HG03558 (cell line): ENCODE data around the gene DDX10.
"Not testable (repeated sequence)": the region's sequence is repeated elsewhere in the genome, so short reads cannot be mapped to it uniquely, and the experiment has no call there.

Experiments
- ATAC-seq: cut with Tn5 transposase; IDR thresholded peaks from one replicate; pipeline ENCODE4 v1.9.1; 2021; ENCODE audit warnings: moderate number of reproducible peaks; ENCODE audit not compliant: unreplicated experiment; ENCODE audit errors: extremely low read depth

Gene DDX10

GRCh38 chr11:108758458-108758857 lies 93.6 kb downstream of the DDX10 start:
- ATAC-seq, result no peak

- no peak for ATAC-seq
Measured at GRCh38 chr11:108766596-108767173, 101.8 kb downstream of the DDX10 start.

DNA sequence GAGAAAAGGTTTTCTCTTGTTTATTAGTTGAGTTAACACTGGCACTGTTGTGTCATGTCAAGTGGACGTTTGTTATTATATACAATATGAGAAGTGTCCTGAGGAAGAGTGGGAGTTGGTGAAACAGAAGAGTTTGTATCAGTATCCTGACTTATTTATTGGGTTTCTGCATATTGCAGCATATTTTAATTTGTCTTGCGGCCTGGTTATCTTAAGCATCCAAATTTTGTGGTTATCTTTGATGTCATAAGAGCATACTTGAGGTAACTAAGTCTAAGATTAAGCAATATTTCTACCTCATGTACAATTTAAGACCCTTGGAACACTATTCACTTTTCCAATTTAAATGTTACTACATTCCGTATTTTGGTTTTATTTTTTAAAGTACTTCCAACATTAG lies 103.5 kb downstream of the DDX10 start:
- no peak for ATAC-seq

- ATAC-seq, result no peak
Measured at GRCh38 chr11:108768964-108769363, 104.1 kb downstream of the DDX10 start.

DNA sequence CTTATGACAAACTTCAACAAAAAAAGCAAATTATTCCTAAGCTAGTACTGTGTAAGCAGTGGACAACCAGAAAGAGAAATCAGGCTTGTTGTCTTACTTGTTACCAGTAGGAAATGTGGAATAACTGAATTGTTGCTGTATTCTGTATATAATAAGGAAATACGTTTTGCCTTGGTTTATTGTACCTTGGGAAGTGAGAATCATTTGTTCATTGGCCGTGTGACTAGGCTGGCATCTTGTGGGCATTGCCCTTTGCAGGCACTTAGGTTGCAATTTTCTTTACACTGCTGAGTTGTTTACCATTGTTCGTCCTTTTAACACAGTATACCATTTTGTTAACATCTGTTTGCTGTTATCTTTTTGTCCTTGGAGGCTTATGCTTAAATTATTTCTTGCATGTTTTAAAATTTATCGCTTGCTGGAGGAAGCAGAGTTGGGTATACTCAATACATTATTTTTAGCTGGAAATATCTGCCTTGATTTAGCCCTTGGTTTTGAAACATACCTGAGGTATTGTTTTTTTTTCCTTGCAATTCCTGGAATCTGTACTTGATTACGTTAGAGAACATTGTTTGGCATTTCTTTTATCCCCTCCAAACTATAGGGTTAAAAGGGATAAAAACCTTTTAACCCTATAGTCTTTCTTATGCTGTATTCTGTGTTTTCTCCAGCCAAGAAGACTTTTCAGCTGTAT lies 109.3 kb downstream of the DDX10 start:
- no peak for ATAC-seq

GRCh38 chr11:108775324-108775723 lies 110.5 kb downstream of the DDX10 start:
- ATAC-seq, result no peak

- not testable (repeated sequence) for ATAC-seq
Measured at GRCh38 chr11:108779147-108779546, 114.3 kb downstream of the DDX10 start.

DNA sequence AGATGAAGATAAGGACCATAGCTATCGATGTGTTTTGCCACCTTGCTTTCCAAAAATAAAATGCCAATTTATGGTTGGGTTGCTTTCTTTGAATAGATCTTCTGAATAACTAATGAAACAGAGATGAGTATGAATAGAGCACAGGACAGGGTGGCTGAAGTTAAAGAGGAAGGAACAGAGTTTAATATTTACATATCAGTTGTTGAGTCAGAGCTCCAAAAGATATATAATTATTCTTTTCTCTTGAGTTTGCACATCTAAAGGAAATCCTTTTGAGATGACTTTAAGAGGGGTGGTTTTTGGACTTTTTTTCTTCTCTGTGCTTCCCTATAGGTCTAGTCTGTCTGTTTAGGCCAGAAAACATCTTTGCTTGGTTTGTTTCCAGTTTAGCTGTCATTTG lies 115.2 kb downstream of the DDX10 start:
- ATAC-seq, result no peak

DNA sequence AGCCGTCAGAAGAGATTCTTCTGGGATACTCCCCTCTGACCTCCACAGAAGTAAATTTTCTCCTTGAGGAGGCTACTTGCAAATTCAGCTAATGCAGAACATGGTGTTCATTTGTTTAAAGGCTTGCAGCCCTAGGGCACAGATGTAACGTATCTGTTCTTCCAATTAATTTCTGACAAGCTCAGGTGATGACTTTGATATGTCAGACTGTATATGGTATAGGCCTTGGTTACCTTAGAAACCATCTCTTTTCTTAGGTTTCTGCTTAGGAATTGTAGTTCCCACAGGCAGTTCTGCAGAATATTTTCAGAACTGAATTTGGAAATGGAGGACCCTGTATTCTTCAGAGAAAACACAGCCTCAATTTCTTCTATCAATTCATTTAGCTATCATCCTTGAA lies 117.1 kb downstream of the DDX10 start:
- ATAC-seq, result no peak

DNA sequence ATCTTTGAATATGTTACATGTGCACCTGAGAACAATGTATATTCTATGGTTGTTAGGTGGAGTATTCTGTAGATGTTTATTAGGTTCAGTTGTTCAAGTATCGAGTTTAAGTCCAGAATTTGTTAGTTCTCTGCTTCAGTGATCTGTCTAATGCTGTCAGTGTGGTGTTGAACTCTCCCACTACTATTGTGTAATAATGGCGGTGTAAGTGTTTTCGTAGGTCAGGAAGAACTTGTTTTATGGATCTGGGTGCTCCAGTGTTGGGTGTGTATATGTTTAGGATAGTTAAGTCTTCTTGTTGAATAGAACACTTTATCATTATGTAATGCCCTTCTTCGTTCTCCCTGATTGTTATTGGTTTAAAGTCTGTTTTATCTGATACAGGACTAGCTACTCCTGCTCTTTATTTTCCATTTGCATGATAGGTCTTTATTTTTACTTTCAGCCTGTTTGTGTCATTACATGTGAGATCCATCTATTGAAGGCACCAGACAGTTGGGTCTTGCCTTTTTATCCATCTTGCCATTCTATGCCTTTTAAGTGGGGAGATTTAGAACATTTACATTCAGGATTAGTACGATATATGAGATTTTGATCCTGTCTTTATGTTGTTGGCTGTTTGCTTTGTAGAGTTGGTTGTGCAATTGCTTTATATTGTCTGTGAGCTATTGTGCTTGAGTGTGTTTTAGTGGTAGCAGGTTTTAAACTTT lies 121.6 kb downstream of the DDX10 start:
- no peak for ATAC-seq

- ATAC-seq, result no peak
Measured at GRCh38 chr11:108787105-108787504, 122.2 kb downstream of the DDX10 start.

DNA sequence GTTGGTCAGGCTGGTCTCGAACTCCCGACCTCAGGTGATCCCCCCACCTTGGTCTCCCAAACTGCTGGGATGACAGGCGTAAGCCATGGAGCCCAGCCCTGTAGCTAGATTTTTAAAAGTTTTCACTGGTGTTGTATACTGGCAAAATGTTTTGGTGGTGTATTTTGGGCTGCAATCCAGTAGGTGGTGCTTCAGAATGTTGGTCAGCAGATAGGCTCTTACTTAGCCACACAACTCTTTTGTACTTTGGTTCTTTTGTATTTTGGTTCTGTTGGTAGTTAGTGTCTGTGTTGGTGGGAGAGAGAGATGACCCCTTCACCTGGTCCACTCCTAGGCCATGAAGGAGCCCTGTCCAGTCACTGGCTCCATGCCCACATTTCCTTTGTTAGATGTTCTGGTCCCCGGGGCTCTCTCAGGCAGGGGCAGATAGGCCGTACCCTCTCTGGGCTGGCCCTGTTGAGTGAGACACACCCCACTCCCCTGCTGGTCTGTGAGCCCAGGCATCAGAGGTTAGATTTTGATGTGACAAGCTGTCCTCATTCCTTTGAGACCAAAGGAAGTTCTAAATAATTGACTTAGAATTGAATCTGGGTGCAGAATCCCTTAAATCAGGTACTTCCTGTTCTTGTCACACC lies 123.8 kb downstream of the DDX10 start:
- ATAC-seq, result no peak

DNA sequence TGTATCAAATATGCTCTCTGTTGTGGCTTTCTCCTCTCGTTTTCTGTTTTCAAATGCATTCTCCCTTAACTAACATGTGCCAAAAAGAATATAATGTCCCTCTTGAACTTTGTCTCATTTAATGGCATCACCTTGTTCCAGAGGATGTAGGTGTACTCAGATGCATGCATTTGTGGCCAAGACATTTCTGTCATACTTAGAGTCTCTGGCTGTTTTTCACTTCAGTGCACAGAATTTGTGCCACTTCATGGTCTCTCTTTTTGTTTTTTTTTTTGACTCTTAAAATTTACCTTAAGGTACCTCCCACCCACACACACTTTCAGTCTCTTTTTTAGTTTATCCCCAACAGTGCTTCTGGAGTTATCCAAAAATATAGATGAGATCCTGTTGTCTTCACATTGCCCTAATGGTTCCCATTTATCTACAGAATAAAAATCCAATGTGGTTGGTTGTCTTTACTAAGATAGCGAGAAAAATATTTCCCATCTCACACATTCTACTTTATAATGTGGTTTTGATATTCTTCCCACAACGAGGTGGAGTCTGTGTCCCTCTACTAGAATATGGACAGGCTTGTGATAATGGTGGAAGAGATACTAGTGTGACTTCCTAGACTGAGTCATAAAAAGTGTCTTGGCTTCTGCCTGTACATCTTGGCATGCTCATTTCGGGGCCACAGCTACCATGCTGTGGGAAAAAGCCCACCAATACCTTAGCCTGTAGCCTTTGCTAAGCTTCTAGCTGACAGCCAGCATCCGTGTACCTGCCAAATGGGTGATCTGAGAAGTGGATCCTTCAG lies 125.8 kb downstream of the DDX10 start:
- no peak for ATAC-seq

DNA sequence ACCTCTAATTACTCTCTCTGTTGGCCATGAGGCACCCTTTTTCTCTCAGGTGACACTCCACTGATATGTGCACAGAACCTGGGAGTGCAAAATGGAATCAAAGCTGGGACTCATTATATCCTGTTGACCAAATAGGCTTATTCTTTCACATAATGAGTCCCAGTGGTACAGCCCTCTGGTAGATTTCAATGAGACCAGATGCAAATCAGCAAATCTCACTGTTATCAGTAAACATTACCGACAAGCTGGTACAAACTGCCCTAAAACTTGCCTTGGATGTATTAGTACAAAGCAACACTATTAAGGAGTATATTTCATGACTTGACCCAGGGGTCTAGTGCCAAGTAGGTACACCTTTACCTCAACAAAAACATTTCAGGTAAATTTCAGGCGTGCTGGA lies 128.3 kb downstream of the DDX10 start:
- no peak for ATAC-seq

GRCh38 chr11:108793611-108794010 lies 128.7 kb downstream of the DDX10 start:
- no peak for ATAC-seq

DNA sequence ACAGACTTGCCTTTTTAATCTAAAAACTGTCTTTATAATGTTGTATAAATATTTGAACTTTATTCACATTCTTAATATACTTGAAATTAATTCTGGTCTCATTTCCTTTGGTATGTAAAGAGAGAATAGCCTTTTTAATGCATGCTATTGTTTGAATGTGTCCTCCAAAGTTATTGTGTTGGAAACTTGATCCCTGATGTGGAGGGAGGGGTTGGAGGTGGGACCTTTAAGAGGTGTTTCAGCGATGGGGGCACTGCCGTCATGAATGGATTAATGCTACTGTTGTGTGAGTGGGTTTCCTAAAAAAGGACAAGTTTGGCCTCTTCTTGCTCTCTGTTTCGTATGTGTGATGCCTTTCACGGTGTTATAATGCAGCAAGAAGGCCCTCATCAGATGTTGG lies 131.7 kb downstream of the DDX10 start:
- no peak for ATAC-seq

GRCh38 chr11:108797578-108798100 lies 132.8 kb downstream of the DDX10 start:
- no peak for ATAC-seq

DNA sequence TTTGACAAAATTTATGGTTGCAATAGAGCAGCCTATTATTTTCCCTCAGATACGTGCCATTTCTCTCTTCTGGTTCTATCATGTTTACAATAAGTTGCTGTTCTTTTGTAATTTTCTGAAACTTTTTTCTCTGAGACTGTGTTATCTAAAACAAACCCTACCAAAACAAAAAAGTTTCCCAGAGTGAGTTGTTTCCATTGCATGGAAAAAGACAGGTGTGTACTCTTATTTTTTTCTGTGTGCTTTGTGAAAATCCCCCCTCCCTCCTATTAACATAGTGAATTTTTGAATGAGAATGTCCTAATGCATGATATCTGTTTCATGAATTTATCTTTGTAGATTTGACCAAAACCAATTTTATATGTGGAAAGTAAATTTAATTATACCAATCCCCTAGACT lies 137.6 kb downstream of the DDX10 start:
- no peak for ATAC-seq

DNA sequence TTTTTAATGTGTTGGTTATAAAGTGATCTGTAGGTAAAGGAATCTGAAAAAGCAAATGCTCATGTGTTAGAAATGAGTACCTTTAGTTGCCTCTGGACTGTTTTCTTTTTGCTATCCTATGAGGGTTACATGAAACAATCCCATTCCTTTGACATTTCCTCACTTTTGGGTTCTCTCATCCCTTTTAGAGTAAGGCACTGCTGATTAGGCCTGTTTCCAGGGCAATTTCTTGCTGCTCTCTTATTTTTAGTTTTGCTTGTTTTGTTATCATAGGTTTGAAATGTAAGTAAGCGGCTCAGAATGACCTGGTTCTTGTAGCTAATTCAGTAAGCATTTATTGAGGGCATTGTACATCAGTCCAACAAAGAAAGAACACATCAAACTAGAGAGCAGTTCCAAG lies 138.9 kb downstream of the DDX10 start:
- ATAC-seq, result no peak

GRCh38 chr11:108804511-108804910 lies 139.6 kb downstream of the DDX10 start:
- no peak for ATAC-seq
